ENCODE measurements around the gene TMEM52.

- TF ChIP-seq, protein P1, sequence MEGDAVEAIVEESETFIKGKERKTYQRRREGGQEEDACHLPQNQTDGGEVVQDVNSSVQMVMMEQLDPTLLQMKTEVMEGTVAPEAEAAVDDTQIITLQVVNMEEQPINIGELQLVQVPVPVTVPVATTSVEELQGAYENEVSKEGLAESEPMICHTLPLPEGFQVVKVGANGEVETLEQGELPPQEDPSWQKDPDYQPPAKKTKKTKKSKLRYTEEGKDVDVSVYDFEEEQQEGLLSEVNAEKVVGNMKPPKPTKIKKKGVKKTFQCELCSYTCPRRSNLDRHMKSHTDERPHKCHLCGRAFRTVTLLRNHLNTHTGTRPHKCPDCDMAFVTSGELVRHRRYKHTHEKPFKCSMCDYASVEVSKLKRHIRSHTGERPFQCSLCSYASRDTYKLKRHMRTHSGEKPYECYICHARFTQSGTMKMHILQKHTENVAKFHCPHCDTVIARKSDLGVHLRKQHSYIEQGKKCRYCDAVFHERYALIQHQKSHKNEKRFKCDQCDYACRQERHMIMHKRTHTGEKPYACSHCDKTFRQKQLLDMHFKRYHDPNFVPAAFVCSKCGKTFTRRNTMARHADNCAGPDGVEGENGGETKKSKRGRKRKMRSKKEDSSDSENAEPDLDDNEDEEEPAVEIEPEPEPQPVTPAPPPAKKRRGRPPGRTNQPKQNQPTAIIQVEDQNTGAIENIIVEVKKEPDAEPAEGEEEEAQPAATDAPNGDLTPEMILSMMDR (IDR thresholded peaks at IDR 0.05; ENCODE audit: extremely low read depth in 1 of 2, insufficient read depth in 1 of 2, low read depth in 1 of 2, low read length in 2 of 2), result no peak
- TF ChIP-seq, protein P2, sequence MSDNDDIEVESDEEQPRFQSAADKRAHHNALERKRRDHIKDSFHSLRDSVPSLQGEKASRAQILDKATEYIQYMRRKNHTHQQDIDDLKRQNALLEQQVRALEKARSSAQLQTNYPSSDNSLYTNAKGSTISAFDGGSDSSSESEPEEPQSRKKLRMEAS (IDR thresholded peaks at IDR 0.05; ENCODE audit: insufficient read depth, insufficient read length), result no peak
- no peak for TF ChIP-seq POLR2A (IDR thresholded peaks at IDR 0.05; ENCODE audit: low read depth, low read length)
- no peak for TF ChIP-seq MYC (IDR thresholded peaks at IDR 0.05; ENCODE audit: low read depth, low read length)
- TF ChIP-seq EZH2 (IDR thresholded peaks at IDR 0.05; ENCODE audit: borderline replicate concordance, low read depth, low read length, severe bottlenecking), result no peak
- TF ChIP-seq POLR2AphosphoS5 (IDR thresholded peaks at IDR 0.05; ENCODE audit: insufficient read depth, low read depth, low read length), result no peak
- no peak for TF ChIP-seq JUN (IDR thresholded peaks at IDR 0.05; ENCODE audit: borderline replicate concordance, insufficient read depth, insufficient read length, low read depth)
- no peak for TF ChIP-seq GATA2 (IDR thresholded peaks at IDR 0.05; ENCODE audit: insufficient read depth, insufficient read length, low read depth, low read length)
Measured at GRCh38 chr1:1964811-1965210, 45.7 kb upstream of the TMEM52 start.
